ENCODE measurements around the gene ZNF460. TPM values are rescaled to one million over a fixed set of nuclear protein-coding genes. Genes with fewer than 3 reads are reported as not detected.

Gene ZNF460
- total RNA-seq, 1 experiment from 2014 or later, result 65.9 TPM

DNA sequence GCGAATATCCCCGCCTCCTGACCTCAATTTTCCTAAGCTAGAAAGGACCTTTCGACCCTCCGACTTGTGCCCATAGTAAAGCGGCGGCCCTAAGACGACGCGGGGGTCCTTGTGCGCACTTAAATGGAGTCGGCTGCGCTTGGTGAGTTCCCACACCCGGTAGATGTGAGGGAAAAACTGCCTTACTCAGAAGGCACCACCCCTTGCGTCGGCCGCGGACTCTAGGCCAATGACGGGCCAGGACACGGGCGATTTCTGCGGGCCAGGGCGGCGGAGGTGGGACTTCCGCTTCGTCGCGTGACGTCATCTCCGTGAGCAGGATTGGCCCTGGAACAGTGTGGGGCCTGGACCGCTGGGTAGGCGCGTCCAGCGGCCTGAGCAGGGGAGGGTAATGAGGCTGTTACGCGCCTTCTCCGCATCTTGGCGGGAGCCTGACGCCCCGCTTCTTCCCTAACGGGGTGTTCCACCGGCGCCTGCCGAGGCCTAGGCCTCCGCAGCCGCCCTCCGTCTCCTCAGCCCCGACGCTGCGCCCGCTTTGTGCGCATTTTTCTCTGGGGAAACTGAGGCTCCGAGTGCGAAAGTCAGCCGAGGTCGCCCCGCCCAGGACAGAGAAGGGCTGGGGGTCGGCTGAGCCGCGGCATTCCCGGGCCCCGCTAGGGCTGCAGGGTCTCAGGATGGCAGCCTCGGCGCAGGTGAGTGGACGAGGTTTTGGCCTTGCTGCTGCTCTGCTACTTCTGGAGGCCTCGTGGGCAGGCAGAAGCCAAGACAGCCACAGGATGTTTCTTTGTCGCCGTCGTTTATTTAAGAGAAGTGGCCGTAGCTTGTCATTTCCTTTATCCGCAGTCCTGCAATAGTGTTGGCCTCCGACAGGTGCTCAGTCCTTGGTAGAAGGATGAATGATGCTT, 40.1 kb downstream of the ZNF460 start, which contains the start of gene ZNF543:
Gene ZNF543 (plus strand): TSS at position 293 of the 905 bp plus-strand sequence. CDS start 382 bp downstream, at position 675.
- H2BK5ac ChIP-seq (ENCODE audit: insufficient read length, low read length), result no peak within 1 kb of the TSS
- no peak within 1 kb of the TSS for H2BK20ac ChIP-seq (ENCODE audit: low read depth, low read length, poor library complexity, severe bottlenecking)
- no peak within 1 kb of the TSS for H2BK120ac ChIP-seq (ENCODE audit: low read depth, low read length, poor library complexity, severe bottlenecking)
- no CpG with 5 or more reads among the region's 71 CpGs for WGBS (ENCODE audit: extremely low coverage, insufficient read length, low lambda C conversion rate)
- no peak within 1 kb of the TSS for H2AK5ac ChIP-seq (ENCODE audit: insufficient read length, low read length)
- H3K4ac ChIP-seq (ENCODE audit: low read depth, low read length), result no peak within 1 kb of the TSS
- no peak within 1 kb of the TSS for H2BK15ac ChIP-seq (ENCODE audit: low read depth, low read length)
- no peak within 1 kb of the TSS for H3K27ac ChIP-seq (ENCODE audit: insufficient read length, low read depth, low read length)
- no peak within 1 kb of the TSS for H4K91ac ChIP-seq (ENCODE audit: insufficient read length, low read depth, low read length)
- no peak within 1 kb of the TSS for H3K23ac ChIP-seq (ENCODE audit: insufficient read length, low read depth, low read length)
- no peak within 1 kb of the TSS for H2BK12ac ChIP-seq (ENCODE audit: insufficient read length, low read depth, low read length)
- H3K56ac ChIP-seq (ENCODE audit: insufficient read length, low read depth, low read length), result no peak within 1 kb of the TSS
- peak within 1 kb of the TSS; percentile 71 for H3K14ac ChIP-seq (ENCODE audit: insufficient read depth, low read length)
- no peaks in the 10 kb centered on the region for H3K9me3 ChIP-seq (ENCODE audit: control insufficient read depth, low read depth, low read length)
- H3K79me1 ChIP-seq (ENCODE audit: insufficient read depth, low read depth, low read length, poor library complexity, severe bottlenecking), result no peaks in the 10 kb centered on the region
- no peaks in the 10 kb centered on the region for H4K20me1 ChIP-seq (ENCODE audit: control insufficient read depth, insufficient read depth, insufficient read length)
- H3T11ph ChIP-seq (ENCODE audit: low read length), result no peak within 1 kb of the TSS
- TF ChIP-seq, protein P1, sequence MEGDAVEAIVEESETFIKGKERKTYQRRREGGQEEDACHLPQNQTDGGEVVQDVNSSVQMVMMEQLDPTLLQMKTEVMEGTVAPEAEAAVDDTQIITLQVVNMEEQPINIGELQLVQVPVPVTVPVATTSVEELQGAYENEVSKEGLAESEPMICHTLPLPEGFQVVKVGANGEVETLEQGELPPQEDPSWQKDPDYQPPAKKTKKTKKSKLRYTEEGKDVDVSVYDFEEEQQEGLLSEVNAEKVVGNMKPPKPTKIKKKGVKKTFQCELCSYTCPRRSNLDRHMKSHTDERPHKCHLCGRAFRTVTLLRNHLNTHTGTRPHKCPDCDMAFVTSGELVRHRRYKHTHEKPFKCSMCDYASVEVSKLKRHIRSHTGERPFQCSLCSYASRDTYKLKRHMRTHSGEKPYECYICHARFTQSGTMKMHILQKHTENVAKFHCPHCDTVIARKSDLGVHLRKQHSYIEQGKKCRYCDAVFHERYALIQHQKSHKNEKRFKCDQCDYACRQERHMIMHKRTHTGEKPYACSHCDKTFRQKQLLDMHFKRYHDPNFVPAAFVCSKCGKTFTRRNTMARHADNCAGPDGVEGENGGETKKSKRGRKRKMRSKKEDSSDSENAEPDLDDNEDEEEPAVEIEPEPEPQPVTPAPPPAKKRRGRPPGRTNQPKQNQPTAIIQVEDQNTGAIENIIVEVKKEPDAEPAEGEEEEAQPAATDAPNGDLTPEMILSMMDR (conservative IDR thresholded peaks at IDR 0.05), result no peak
- H4K8ac ChIP-seq (replicated peaks; ENCODE audit: insufficient read length, low read depth, low read length), result no peak within 1 kb of the TSS
- H3K4me2 ChIP-seq (ENCODE audit: insufficient read depth, insufficient read length, low read length), result peak within 1 kb of the TSS; percentile 81
- peaks cover 1 to 16% (median 16%) of the 10 kb centered on the region in 3 experiments for H3K36me3 Mint-ChIP-seq (ENCODE audit: insufficient read depth in 1 of 3, low read depth in 3 of 3)
- H3K9me3 Mint-ChIP-seq, result no peaks in the 10 kb centered on the region
- peak within 1 kb of the TSS; percentile 84 to 99 (median 96) for H3K27ac Mint-ChIP-seq
- H3K4me3 Mint-ChIP-seq, result peak within 1 kb of the TSS; percentile 80 to 90
- H4K5ac ChIP-seq (ENCODE audit: insufficient read length, low read depth, low read length), result no peak within 1 kb of the TSS
- peaks cover 13% of the 10 kb centered on the region for H3K27me3 Mint-ChIP-seq (ENCODE audit: low read depth)
- H3K18ac ChIP-seq (ENCODE audit: insufficient read length, low read depth, low read length), result peak within 1 kb of the TSS; percentile 28
- no peaks in the 10 kb centered on the region for H3K23me2 ChIP-seq (ENCODE audit: insufficient read length, low read depth, low read length, poor library complexity, severe bottlenecking)
- peaks cover 23 to 31% of the 10 kb centered on the region in 2 experiments for H3K4me1 Mint-ChIP-seq
- no peaks in the 10 kb centered on the region for H3K27me3 ChIP-seq (ENCODE audit: insufficient read depth, low read length)
- H3K9ac ChIP-seq (ENCODE audit: extremely low read depth, insufficient read length, low read length), result peak within 1 kb of the TSS; percentile 75
- H3K4me1 ChIP-seq (ENCODE audit: insufficient read depth, low read length), result no peaks in the 10 kb centered on the region
- no peak within 1 kb of the TSS for H2AFZ ChIP-seq (ENCODE audit: low read length)
- peaks cover 2% of the 10 kb centered on the region; the same call in 1 of the 2 replicates for H3K79me2 ChIP-seq (ENCODE audit: insufficient read depth, low read length)
- DNase-seq, result peak; percentile 98
